Measurements from ENCODE around the gene LIM2.

LIM2 gene

DNA sequence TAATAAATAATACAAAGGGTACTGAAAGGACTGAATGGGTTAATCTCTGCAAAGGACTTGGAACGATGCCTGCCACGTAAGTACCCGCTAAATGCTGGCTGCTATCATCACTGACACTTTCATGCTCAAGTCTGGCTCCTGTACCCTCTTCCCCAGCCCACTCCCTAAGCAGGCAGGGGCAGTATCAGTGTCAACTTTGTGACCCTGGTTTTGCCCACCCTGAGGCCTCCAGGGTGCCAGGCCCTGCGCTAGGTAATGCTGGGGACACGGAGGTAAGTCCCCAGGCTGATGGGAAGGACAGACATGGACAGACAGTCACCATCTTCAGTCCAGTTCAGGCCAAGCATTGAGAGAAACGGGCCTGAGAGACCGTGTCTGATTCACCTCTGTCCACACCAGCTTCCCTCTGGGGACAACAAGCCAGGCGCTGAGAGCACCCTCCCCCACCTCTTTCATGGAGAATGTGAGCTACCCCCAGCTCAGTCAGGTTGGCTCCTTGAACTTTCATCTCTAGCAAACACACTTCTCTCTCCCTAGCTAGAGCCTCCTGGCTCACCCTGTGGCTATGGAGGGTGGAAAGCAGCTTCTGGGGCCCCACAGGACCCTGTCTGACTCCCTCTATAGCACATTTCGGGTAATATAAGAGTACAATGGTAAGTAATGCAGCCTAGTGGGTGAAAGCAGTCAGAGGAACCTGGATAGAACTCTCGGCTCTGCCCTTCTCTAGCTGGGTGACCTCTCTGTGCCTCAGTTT, 22.4 kb downstream of the LIM2 start:
- DNase-seq, result no peak

DNA sequence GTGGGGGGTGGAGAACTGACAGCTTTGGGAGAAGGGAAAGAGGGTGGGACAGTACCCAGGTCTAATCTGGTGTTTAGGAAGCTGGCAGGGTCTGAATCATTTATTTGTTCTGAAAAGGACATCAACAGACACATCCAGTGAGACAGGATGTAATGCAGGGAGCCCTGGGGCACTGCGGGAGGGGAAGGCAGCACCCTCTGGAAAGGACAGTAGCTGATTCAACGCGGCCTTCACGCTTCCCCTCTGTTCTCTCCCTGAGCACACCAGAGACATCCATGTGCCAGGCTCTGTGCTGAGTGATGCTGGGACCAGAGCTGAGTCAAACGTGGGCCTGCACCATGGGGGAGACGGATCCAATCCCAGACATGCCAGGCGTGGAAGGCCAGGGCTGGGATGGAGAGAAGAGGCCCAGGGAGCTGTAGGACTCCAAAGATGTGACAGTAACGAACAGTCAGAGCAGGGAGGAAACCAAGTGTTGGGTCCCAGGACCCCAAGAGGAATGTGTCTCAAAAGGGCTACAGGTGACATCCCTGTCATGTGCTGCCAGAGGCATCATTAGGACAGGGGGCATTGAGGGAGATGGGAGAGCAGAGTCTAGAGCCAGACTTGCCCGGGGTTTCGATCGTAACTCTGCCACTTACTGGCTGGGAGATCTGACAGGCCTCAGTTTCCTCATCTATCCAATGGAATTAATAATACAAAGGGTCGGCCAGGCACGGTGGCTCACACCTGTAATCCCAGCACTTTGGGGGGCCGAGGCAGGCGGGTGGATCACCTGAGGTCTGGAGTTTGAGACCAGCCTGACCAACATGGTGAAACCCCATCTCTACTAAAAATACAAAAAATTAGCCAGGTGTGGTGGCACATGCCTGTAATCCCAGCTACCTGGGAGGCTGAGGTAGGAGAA, 23.3 kb downstream of the LIM2 start:
- no peak for DNase-seq

DNA sequence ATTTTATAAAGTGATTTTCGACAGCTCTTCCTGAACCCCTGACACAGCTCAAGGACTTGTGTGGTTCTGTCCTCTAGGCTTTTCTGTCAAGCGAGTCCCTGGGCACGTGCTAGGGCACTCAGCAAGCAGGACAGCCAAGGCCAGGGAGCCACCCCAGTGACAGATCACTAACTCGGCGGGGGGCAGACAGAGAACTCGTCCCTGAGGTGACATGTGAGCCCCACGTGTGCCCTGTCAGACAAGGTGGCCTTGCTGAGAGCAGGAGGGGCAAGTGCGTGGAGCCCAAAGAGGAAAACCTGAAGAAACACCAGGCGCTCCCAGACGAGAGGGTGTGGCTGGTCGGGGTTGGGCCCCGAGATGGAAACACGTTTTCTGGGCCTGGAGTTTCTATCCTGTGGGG, 26.5 kb downstream of the LIM2 start:
- DNase-seq, result no peak

DNA sequence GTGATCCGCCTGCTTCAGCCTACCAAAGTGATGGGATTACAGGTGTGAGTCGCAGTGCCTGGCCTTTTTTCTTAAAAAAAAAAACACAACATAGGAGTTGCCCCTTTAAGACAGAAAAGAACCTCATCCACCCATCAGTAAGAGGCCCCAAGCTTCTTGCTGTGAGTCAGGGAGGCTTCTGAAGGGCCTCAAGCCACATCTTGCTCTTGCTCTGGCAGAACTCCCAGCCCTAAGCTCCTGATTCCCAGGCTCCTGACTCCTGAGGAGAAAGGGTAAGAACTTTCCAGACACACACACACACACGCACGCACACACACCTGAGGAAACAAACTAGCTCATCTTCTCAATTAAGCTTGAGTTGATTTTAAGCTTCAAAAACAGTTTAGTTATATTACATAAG, 28.5 kb downstream of the LIM2 start:
- DNase-seq, result no peak

DNA sequence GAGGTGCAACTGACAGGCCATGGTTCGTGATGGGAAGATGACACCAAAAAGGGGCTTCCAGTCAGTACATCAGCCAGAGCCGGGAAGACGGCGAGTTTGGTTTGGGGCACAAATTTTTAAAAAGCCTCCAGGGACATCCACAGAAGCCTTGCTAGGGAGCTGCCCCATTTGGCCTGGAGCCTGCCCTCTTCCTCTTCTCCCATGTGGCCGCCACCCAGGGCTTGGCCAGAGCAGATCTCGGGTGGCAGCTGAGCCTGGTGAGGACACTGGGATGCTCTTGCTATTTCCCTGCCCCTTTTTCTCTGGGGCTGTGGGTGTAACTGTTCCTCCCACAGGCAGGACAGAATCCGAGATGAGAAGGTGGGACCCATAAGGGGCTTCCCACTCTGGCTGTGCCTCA, 29.8 kb downstream of the LIM2 start:
- no peak for DNase-seq

DNA sequence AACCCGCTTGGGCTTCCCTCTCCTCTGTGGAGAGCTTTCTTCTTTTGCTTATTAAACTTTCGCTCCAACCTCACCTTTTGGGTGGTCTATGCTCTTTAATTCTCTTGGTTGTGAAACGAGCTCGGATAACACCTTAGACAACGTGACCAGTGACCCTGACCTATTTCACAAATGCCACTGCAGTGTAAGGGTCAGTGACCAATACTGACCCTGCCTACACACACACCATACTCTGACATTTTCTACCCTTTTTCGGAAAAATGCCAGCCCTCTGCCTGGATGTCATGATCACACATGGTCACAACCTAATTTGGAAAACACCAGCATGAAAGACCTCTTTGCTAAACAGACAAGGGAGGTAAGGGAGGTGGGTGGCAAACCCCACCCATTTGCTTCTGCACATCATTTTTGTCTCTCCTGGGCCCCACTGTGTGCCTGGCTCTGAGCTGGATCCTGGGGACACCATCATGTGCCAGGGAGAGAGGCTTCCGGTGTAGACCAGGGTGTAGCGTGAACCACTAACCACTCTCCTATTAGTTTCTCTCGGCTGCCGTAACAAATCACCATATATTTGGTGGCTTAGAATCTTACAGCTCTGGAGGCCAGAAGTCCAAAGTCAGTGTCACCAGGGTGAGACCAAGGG, 31.5 kb downstream of the LIM2 start:
- no peak for DNase-seq

DNA sequence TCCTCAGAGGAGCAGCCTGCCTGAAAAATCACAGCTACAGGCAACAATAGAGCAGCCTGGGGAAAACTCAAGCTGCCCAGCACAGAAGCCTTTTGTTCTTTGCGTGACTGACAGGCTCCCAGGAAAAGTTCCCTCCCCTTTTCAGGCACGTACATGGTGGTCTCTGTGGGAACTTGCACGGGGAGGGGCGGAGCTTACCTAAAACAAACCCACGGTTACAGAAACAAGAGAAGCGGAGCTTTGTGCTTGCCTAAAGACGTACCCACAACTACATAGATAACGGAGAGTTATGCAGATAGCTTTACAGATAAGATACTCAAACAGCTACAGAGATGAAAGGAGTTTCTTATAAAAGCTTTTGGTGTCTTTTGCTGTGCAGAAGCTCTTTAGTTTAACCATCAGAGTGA, 33.0 kb downstream of the LIM2 start:
- DNase-seq, result no peak

DNA sequence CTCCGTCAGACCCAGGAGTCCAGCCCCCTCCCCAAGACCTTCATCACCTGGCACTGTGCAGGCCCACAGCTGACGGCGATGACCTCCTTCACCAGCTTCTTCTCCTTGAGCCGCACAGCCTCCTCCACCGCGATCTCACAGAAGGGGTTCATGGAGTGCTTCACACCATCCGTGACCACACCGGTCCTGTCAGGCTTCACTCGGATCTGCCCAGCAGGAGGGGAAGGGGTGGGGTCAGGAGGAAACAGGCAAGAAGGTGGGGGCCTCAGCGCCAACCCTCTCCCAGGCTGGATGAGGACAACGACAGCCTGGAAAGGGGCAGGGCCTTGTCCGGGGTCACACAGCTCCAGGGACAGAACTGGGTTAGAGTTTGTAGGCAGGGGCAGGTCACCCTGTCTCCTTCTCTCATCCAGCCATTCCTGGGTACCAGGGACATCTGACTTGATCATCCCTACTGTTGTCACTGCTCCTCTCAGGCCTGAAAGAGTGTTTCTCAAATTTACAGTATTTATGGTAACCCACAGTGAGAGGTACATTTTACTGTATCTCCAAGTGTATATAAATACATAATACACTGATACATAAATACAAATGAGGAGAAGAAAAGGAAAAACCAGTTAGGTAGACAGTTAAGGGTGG, 33.6 kb downstream of the LIM2 start:
- no peak for DNase-seq

DNA sequence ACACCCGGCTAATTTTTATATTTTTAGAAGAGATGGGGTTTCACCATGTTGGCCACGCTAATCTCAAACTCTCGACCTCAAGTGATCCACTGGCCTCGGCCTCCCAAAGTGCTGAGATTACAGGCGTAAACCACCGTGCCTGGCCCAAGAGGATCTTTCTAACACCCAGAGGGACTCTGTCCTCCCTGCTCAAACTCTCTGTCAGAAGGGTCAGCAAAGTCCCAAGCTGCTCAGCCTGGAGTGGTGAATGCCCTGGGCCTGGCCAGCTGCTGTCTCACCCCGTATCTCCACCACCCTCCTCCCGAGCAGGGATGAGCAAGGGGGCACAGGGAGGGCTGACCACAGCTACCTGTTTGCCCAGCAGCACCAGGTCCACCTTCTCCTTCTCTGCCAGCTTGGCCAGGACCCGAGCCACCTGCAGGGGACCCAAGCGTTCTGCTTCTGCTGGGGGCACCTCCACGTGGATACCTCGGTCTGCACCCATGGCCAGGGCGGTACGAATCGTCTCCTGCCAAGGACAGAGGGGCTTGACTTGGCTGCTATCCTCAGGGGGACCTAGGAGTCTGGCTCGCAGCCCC, 34.9 kb downstream of the LIM2 start:
- DNase-seq, result no peak

DNA sequence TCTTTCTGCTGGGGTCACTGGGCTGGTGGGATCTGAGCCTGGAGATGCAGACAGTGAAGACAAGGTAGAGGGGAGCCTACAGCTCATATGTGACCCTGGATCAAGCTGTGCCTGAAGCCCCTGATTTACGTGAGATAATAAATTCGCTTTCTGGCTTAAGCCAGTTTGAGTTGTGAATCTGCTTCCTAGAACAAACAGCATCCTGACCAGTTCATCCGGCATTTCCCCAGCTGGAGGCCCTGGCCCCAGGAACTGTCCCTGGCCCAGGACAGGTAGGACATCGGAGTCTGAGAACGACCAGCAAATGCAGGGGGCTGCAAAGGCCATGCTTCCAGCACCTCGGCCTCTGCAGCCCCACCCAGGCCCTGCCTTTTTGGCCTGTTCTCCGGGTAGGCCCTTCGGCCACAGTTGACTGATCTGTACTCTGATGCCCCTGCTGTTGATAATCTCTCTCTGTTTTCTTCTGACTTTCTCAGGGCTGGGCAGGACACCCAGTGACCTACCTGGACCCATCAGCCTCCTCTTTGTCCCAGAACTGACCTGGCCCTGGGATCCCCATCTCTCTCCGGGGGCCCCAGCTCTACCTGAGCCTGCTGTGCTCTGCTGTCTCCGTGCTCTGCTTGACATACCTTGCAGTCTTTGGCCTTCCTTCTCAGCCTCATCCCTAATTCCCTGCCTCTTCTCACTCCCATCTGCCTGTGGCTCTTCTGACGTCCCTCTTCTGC, 36.3 kb downstream of the LIM2 start:
- no peak for DNase-seq

DNA sequence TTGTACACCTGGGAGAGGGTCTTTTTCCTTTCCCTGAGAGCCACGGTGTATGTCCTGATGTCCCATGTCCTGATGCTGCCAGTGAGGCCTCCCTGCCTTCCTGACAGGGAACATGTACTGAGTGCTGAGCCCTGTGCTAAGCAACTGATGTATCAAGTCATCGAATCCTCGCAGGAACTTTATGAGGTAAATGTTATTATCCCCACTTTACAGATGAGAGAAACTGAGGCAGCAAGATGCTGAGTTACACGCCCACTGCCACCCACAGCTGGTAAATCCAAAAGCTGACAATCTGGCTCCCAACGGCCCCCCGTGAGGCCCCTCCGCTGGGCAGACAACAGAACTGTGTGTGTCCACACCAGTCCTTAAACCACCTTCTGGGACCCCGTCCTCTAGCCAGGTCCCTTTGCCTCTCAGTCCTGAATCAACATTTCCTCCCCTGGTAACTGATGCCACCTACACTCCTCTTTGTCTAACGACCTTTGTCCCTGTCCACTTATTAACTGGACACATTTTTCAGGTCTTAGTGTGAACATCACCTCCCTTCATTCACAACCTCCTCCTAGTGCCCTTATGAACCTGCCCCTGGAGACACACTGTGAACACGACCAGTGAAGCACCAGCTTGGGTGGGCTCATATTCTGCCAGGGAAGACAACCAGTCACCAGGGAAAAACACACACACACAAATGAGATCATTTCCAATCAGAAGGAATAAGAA, 40.4 kb downstream of the LIM2 start:
- DNase-seq, result no peak

DNA sequence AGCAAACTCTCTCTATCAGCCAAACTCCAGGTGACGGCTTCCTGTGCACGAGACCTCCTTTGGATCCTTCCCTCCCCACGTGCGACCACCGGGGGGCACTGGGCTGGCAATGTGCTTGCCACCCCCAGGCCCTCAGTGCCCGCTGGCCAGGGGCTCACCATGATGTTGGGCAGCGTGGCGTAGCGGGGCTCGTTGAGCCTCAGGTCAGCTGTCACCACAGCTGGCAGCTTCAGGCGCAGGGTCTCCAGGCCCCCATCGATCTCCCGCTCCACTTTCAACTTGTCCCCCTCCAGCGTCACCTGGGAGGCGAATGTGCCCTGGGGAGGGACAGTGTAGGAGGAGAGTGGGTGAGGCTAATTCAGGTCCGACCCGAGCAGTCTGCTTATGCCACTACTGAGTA, 41.0 kb downstream of the LIM2 start:
- DNase-seq, result no peak

DNA sequence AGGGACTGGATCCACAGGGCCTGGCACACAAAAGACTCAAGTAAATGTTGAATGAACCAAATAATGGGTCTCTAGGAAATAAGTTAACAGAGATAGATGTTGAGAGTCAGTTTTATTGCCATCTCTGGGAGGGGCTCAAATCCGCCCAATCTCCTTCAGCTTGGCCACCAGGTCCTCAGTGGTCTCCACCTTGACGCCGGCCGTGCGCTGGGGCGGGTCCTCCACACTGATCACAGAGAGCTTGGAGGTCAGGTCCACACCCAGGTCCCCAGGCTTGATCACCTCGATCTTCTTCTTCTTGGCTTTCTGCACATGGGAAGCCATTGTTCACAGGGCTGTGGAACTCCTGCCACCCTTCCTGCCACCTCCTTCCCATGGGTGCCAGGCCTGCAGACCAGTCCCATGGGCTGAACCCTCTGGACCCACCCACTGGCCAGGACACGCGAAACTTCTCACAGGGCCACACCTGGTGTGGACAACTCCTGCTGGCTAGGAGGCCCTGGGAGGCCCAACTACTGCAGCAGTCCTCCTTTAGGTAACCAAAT, 42.6 kb downstream of the LIM2 start:
- DNase-seq, result no peak

DNA sequence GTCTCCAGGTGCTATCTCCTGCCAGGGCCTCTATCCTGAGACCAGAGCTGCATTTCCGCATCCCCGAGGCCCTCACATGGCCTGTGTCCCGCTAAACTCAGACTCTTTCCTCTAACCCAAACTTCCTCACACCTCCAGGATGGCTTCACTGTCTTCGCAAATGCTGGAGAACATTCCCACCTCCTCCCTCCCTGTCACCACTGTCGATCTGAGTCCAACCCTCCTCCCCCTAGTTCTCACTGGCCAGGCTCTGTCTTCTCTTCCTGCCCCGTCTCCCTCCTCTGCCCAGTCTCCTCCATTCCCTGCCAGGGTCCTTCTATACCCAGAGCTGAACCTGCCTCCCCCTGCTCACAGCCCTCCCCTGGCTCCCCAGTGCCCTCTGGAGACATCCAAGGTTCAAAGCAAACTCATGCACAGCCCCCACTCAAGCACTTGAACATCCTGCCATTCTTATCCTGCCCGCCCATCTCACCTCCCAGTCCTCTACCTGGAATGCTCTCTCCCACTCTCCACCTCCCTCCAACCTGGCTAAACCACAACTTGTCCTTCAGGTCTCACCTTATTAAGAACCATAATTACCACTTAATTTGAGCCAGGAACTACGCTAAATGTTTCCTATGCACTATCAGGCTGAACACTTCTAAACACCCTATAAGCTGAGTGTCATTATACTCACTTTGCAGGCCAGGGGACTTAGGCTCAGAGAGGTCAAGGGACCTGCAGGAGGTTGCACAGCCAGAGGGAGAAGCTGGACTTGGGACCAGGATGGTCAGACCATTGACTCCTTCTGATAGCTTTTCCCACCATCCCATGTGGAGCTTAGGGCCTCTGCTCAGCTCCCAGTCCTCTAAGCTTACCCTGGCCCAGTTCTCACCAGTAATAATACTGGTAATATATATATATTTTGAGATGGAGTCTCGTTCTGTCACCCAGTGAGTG, 44.9 kb downstream of the LIM2 start:
- no peak for DNase-seq

DNA sequence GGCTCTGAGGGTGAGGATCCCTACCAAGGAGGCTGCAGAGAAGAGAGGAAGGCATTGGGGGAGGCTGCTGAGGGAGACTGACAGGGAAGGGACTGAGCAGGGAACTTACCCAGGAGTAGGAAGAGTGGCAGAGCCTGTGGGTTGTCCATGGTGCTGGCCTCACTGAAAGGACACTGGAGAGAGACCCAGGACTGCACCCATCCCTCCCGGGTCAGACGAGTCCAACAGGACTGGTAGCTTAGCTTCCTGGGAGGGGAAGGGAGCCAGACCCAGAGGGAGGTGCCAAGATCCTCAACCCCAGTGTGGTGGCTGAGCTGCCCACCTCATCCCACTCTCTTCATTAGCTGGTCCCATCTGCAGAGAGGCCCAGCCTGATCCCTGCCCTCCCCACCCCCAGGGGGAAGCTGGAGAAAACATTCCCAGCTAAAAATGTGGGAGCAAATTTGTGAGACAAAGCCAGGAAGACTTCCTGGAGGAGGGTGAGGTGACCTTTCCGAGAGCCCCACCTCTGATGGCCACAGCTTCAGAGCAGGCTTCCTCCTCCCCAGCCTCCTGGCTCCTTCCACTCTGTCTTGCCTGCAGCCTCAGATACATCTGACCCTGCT, 45.7 kb downstream of the LIM2 start, which contains the start of gene VSIG10L:
Gene VSIG10L (minus strand): TSS at position 164 of the 605 bp plus-strand sequence. CDS start 15 bp downstream, at position 149.
- no peak for DNase-seq

DNA sequence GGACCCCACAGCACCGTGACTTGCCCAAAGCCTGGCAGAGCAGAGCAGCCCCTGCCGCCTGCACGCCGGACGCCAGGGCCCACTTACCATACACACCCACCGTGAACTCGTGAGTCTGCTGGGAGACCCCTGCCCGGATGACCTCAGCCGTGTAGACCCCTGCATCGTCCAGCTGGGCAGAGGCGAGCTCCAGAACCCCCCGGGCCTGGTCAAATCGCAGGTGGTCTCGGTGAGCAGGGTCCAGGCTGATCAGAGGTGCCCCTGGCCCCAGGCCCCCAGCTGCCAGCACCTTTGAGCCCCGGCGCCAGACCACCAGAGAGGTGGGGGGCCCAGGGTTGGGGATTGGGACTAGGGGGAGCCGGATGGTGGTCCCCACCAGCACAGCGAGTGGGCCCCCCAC, 46.7 kb downstream of the LIM2 start:
- DNase-seq, result no peak

DNA sequence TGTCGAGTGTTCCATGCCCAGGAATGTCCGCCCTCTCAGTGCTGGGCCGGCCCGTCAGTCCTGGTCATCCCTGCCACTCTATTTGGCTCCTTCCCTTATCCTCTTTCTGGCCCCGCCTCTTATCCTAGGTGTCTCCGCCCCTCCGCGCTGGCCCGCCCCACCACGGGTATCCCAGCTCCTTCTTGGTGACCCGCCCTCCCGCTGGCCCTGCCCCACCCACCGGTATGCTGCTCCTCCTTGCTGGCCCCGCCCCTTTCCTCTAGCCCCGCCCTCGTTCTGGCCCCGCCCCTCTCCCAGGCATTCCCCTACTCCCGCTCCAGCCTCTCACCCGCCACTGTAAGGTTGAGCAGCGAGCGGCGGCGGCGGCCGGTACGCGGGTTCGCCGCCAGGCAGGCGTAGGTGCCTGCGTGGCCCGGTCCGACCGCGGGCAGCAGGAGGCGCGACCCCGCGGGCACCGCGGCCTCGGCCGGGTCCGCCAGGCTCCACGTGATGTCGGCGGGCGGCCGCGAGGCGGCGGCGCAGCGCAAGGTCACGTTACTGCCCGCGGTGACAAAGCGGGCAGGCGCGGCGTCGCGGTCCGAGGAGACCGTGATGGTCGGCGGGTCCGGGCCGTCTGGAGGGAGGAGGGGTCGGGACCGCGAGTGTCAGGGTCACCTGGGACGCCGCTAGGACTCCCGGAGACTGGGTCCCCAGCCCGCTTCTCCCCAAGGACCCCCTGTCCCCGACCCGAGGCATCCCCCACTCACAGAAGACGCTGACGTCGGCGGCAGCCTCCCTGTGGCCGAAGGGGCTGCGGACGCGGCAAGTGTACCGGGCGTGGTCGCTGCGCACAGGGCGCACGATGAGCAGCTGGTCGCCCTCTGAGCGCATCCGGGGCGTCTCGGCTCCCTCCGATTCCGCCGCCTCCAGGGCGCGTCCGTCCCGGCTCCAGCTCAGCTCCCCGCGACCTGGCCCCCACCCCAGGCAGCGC, 47.8 kb downstream of the LIM2 start:
- DNase-seq, result peak; percentile 67

DNA sequence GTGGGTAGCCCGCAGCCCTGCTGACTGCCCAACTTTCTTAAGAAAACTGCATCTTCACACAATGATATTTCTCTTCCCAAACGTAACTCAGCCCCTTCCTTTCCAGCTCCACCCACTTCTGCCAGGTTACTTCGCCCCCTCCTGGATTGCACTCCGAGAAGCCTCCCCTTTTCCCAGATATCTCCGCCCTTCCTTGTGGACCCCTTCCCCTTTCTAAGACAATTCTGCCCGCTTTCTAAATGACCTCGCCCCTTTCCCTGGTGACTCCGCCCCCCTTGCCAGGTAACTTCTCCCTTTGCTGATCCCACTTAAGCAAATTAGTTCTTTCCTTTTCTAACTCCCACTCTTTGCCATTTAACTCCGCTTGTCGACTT, 48.5 kb downstream of the LIM2 start:
- no peak for DNase-seq
